NCI-H748 (cell line): ENCODE measurements around the gene HIGD1A.
A peak's percentile ranks its signal among the peaks of the same experiment; 100 is the strongest.

Experiments
- DNase-seq: peaks from one replicate; lab custom pipeline; 2025; ENCODE audit not compliant: unreplicated experiment; lab: John Stamatoyannopoulos, UW

Gene HIGD1A

DNA sequence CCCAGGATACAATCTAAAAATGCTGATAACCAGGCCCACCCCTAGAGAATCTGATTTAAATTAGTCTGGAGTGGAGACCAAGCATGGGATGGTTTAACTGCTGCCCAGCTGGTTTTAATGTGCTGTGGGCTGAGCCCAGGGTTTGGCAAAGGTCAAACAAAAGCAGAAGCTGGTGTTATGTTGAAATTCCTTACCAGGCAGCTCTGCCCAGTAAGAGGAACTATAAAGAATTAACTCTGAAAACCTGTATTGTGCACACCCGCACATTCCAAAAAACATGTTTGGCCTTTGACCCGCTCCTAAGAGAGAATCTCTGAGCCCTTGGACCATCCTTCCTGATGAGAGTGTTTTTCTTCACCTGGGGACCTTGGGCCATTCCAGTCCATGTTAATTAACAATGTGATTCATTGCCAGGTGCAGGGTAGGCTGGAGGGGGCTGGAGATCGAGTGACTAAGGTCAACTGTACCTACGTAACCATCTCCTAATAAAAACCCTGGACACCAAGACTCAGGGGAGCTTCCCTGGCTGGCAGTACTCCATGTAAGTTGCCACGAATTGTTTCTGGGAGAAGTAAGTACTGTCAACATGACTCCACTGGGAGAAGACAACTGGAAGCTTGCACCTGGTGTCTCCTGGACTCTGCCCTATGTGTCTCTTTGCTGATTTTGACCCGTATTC is 42.1 kb downstream of the HIGD1A start:
- DNase-seq: no peak

DNA sequence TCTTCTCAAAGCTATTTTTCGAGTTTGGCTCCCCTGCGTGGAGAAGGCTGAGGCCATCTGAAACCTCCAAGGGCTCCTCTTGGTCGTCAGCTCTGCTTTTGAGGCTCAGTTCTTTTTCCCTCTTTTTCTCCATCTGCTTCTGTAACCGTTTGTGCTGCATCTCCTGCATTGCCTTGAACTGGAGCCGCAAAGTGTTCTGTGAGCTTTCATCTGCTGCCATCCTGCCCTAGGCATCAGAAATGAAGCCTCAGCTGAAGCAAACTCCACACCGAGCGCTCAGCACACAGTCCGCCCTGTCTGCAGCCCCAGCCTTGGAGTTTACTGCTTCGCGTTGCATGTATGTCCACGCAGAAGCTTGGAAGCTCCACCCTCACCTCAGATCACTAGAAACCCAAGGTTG is 46.2 kb downstream of the HIGD1A start:
- DNase-seq: no peak

- DNase-seq: no peak
Measured at GRCh38 chr3:42756681-42757213, 47.5 kb downstream of the HIGD1A start.

DNA sequence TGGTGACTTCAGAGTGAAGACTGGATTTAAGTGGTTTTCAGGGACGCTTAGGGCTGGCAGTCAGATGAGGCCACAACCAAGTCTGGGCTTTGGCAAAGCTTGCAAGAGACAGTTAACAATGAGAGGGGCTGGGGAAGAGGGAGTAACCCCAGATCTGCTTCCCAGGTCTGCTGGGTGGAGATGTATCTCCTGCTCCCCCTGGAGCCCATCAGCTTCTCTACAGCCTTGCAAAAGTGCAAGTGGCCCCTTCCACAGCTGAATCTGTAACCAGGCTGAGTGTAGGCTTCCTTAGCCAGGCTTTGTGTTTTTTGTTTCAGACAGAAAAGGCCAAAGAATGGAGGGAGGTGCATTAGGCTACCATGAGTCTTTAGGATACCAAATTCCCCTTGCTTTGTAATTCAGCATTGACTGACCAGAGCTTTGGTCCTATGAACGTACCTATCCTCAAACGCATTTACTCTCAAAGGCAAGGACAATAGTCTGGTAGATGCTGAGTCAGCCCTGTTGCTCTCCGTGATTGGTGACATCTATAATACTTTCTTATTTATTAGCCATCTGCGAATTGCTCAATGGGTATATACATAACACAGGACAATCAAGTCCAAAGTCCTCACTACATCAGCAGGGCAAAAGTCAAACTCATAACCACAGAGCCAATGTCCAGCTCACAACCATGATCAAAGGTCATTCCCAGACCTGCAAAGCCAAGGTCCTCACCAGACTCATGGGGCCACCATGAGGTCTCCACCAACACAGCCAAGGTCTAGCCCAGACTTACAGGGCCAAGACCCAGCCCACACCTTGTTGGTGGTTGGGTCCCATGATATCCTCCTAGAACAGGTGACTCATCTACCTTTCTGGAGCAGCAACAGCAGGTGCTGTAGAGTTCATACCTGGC is 48.4 kb downstream of the HIGD1A start:
- peak; percentile 20 for DNase-seq

DNA sequence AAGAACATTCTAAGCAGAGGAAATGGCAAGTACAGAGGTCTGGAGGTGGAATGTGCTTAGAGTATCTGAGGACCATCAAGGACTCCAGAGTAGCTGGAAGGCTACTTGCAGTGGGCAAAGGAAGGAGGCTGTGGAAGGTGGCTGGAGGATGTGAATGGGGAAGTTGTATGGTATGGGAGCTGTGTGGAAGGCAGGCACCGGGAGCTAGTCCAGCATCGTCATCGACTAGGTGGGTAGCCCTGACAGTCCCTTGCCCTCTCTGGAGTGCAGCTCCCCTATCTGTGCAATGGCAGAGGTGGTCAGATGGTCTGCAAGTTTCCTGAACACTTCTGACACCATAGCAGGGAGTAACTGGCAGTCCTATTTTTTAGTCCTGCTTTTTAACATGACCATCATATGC is 50.5 kb downstream of the HIGD1A start:
- DNase-seq: no peak

- DNase-seq: no peak
Measured at GRCh38 chr3:42752961-42753360, 51.3 kb downstream of the HIGD1A start.

DNA sequence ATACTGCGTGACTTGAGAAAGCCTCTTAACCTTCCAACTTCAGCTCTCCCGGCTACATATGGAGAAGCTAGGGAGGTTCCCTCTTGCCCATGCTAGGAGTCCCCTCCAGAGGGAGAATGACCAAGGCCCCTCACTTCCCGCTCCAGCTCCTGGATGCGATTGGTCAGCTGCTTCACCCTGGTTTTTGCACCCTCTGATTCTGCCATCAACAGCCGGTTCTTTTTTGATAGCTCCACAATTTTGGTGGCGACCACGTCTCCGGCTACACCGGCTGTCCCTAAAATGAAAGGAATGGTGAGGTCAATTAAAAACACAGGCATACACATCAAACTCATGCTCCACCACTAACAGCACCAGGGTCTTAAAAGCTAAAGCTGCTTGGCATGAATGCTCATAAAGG is 51.8 kb downstream of the HIGD1A start:
- no peak for DNase-seq

DNA sequence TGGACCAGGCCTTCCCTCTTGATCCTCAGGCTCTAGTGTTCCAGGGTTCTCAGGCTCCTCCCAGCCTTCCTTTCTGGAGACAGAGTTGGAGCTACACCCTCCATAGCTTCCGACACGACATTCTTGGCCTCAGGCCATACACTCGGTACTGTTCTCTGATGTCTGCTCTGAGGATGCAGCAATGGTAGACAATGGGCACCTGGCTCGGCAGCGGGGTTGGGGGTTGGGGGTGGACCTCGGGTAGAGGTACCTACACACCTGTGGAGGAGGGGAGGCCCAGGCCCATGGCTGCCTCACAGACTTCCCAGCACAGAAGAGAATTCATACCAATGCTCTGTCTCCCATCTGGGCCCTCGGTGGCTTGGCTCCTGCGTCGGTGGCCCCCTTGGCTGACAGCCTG is 52.7 kb downstream of the HIGD1A start:
- no peak for DNase-seq

- no peak for DNase-seq
Measured at GRCh38 chr3:42750834-42751233, 53.5 kb downstream of the HIGD1A start.

- DNase-seq: no peak
Measured at GRCh38 chr3:42749753-42750231, 54.5 kb downstream of the HIGD1A start.

- DNase-seq: no peak
Measured at GRCh38 chr3:42749025-42749752, 55.1 kb downstream of the HIGD1A start.

- no peak for DNase-seq
Measured at GRCh38 chr3:42747581-42747980, 56.7 kb downstream of the HIGD1A start.

- no peak for DNase-seq
Measured at GRCh38 chr3:42746455-42747450, 57.5 kb downstream of the HIGD1A start.

GRCh38 chr3:42745776-42746454 is 58.4 kb downstream of the HIGD1A start:
- no peak for DNase-seq

- DNase-seq: no peak
Measured at GRCh38 chr3:42745291-42745745, 59.0 kb downstream of the HIGD1A start.

DNA sequence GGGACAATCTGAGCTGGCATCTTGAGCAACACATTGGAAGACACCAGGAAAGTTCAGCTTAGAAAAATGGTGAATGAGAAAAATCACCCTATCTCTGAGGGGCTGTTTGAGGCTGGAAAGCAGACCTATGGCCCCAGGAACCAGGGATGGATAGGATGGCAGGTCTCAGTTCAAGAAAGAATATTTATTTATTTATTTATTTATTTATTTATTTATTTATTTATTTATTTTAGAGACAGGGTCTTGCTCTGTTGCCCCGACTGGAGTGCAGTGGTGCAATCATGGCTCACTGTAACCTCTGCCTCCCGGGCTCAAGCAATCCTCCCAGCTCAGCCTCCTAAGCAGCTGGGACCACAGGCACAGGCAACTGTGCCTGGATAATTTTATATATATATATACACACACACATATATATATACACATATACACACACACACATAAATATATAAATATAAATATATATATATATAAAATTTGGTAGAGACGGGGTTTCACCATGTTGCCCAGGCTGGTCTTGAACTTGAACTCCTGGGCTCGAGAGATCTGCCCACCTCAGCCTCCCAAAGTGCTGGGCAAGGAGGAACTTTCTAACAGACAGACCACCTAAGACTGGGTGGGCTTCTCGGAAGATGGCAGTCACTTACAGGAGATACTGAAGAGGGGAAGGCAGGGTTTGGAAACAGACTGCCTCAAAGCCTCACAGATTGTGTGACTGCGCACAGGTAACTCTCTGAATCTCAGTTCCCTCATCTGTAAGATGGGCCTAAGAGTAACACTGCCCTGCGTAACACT is 60.9 kb downstream of the HIGD1A start:
- no peak for DNase-seq

GRCh38 chr3:42742688-42743087 is 61.6 kb downstream of the HIGD1A start:
- no peak for DNase-seq

GRCh38 chr3:42742259-42742658 is 62.0 kb downstream of the HIGD1A start:
- DNase-seq: no peak

GRCh38 chr3:42741796-42742195 is 62.5 kb downstream of the HIGD1A start:
- no peak for DNase-seq
